HL-60 (cell line): ENCODE data around the gene ALDH3B1.

ENCODE experiments used
- CTCF ChIP-seq: IDR thresholded peaks from one replicate; pipeline ENCODE4 v1.5.1; 2011; ENCODE audit warnings: low read length, control low read depth, inconsistent platforms; ENCODE audit not compliant: insufficient read depth
- POLR2AphosphoS5 ChIP-seq: IDR thresholded peaks from 2 replicates; pipeline ENCODE4 v1.6.1; 2012; ENCODE audit warnings: low read depth
- REST ChIP-seq: IDR thresholded peaks from 2 replicates; pipeline ENCODE4 v1.6.1; 2012; ENCODE audit warnings: low read depth; ENCODE audit not compliant: insufficient replicate concordance

GRCh38 chr11:68031144-68031464 is 21.0 kb downstream of the ALDH3B1 start:
- TF ChIP-seq REST (no peak), CTCF (no peak), POLR2AphosphoS5 (no peak)
